ENCODE measurements around the gene TRAPPC3L. TPM values are rescaled to one million over a fixed set of nuclear protein-coding genes. Genes with fewer than 3 reads are reported as not detected.
A peak's percentile ranks its signal among the peaks of the same experiment; 100 is the strongest.

Gene TRAPPC3L
- total and polyA plus RNA-seq, 9 of the 15 experiments (the other 6 are each of a cell fraction or from before 2014, with no cell fraction given) = not detected

GRCh38 chr6:116476002-116476678 lies 69.3 kb downstream of the TRAPPC3L start:
- no peaks in the 10 kb centered on the region for H3K9me1 ChIP-seq (ENCODE audit: control insufficient read depth, insufficient read depth, low read length)
- no peak for DNase-seq (ENCODE audit: extremely low read depth in 1 of 4, low spot score in 3 of 4)
- POLR2A ChIA-PET = interaction anchor here (0.7 kb wide), 1 partner anchor 11 kb away, joined by 3 read pairs; no protein-coding TSS in a partner anchor
- no peaks in the 10 kb centered on the region for H3K79me2 ChIP-seq (ENCODE audit: control insufficient read depth, insufficient read depth, low read length)
- no TSS peak for BruUV-seq (replicated peaks)
- H3K9ac ChIP-seq (ENCODE audit: insufficient read depth in 1 of 2, low read depth in 2 of 2, low read length in 2 of 2) = no peak overlapping the region
- in situ Hi-C loops (cut with MboI) = no loop called here
- H3K27ac ChIP-seq (ENCODE audit: extremely low read depth, low read depth, low read length) = peak overlapping the region; percentile 13; the same call in 1 of the 3 replicates
- FAIRE-seq = no peak
- peak overlapping the region; percentile 81 for H2AFZ ChIP-seq (ENCODE audit: low read depth, low read length)
- H3K36me3 ChIP-seq (ENCODE audit: control insufficient read depth, insufficient read depth, low read length) = no peaks in the 10 kb centered on the region
- 27% methylated on average over 5 of the region's 5 CpGs for WGBS (ENCODE audit: insufficient coverage, low coverage, missing lambda C conversion rate)
- H3K27me3 ChIP-seq (ENCODE audit: control insufficient read depth in 2 of 2, insufficient read depth in 2 of 2, low read length in 2 of 2) = no peaks in the 10 kb centered on the region
- ATAC-seq = peak; percentile 72
- TF ChIP-seq ETV6 (IDR thresholded peaks at IDR 0.05; ENCODE audit: borderline replicate concordance in 1 of 2, low read depth in 2 of 2, low read length in 1 of 2) (0 out of 4 replicates have a peak, but pooled peaks of 1 of the 2 experiments have one; percentile 26), ETV6 (CRISPR knock-in tag; IDR thresholded peaks at IDR 0.05; ENCODE audit: borderline replicate concordance) (no peak), ELF1 (tag; IDR thresholded peaks at IDR 0.05) (peak; percentile 61), TRIM25 (IDR thresholded peaks at IDR 0.05; ENCODE audit: borderline replicate concordance) (no peak), SPI1 (IDR thresholded peaks at IDR 0.05; ENCODE audit: borderline replicate concordance, low read depth, low read length) (peak; percentile 94), XRCC4 (IDR thresholded peaks at IDR 0.05; ENCODE audit: extremely low read depth, insufficient read depth, insufficient read length) (no peak), SRF (CRISPR knock-in tag; IDR thresholded peaks at IDR 0.05) (peak in 1 of 2 experiments; percentile 31; a peak in 1 of 4 replicates), GABPA (tag; conservative IDR thresholded peaks at IDR 0.05; ENCODE audit: low read depth) (0 out of 2 replicates have a peak, but pooled peaks have one; percentile 22)
- no peaks in the 10 kb centered on the region; a peak in 2 of 5 replicates for H3K4me1 ChIP-seq (replicated peaks in 1 of 2; ENCODE audit: control insufficient read depth in 2 of 2, insufficient read depth in 2 of 2, low read length in 2 of 2)
- H3K9me3 ChIP-seq (replicated peaks; ENCODE audit: control insufficient read depth, insufficient read depth, low read depth, low read length) = no peaks in the 10 kb centered on the region
- no peak overlapping the region for H3K4me3 ChIP-seq
- H4K20me1 ChIP-seq (replicated peaks; ENCODE audit: control insufficient read depth, insufficient read depth, low read length) = no peaks in the 10 kb centered on the region
- intact Hi-C loops (cut with micrococcal nuclease) = no loop called here
- CTCF ChIA-PET (ENCODE audit: low intra/inter-chr PET ratio) = no interaction called here
- no peak overlapping the region; the same call in 1 of the 2 replicates for H3K4me2 ChIP-seq (ENCODE audit: insufficient read depth, low read length)
